Panc1 (cell line): ENCODE data around the gene GCNA.

Source experiments
- POLR2AphosphoS5 ChIP-seq: IDR thresholded peaks from 2 replicates; pipeline ENCODE4 v1.6.1; 2012; ENCODE audit warnings: mild to moderate bottlenecking, low read depth, low read length, moderate library complexity
- TF ChIP-seq, protein P1 (sequence below): fragments of 450-650 bp; IDR thresholded peaks from 2 replicates; pipeline ENCODE4 v1.5.1; 2017; ENCODE audit warnings: mild to moderate bottlenecking

DNA sequence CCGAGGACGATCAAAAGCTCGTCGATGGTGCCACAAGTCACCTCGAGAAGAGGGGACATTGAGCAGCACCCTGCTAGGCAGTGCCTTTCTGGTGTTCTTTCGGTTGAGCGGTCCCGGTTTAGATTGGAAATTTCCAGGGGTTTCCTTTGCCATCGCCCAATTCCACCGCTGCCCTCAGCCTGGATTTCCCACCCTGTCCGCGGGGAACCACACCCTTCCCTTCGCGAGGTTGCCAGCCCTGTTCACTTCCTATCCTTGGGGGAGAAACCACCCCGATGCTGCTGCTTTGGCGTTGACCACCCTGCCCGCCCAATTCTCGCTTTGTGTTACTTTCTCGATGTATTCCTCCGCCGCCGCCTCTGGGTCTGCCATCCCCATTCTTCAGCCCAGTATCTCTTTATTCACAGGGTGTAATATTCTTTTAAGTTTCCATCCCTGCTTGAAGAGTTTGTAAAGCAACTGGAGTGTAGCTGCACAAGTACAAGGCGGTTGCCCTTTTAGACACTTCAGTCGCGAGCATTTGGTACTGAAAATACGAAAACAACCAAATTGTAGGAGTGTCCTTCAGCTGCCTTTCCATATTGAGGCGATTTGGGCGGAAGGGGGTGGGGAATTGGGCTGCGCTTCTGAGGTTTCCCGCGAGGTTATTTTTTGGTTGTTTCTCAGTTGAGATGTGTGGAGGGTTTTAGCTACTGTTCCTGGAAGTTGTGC is 44.2 kb upstream of the GCNA start:
- no peak for TF ChIP-seq POLR2AphosphoS5
- TF ChIP-seq, protein P1, sequence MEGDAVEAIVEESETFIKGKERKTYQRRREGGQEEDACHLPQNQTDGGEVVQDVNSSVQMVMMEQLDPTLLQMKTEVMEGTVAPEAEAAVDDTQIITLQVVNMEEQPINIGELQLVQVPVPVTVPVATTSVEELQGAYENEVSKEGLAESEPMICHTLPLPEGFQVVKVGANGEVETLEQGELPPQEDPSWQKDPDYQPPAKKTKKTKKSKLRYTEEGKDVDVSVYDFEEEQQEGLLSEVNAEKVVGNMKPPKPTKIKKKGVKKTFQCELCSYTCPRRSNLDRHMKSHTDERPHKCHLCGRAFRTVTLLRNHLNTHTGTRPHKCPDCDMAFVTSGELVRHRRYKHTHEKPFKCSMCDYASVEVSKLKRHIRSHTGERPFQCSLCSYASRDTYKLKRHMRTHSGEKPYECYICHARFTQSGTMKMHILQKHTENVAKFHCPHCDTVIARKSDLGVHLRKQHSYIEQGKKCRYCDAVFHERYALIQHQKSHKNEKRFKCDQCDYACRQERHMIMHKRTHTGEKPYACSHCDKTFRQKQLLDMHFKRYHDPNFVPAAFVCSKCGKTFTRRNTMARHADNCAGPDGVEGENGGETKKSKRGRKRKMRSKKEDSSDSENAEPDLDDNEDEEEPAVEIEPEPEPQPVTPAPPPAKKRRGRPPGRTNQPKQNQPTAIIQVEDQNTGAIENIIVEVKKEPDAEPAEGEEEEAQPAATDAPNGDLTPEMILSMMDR: no peak
